Esophagus squamous epithelium (tissue), 5 donors: ENCODE data around the gene PRRT2. TPM values are rescaled to one million over a fixed set of nuclear protein-coding genes. Genes with fewer than 3 reads are reported as not detected.

Source experiments
- DNase-seq: peaks from one replicate; lab custom pipeline; 2025; lab: John Stamatoyannopoulos, UW
- H3K27ac ChIP-seq, 4 donors: fragments of 200-600 bp; sonication (generic); one replicate each; pipeline ENCODE4 v1.5.1; 2016 to 2019; ENCODE audit warnings: mild to moderate bottlenecking in 1 of 4
- H3K27me3 ChIP-seq, 4 donors: fragments of 200-600 bp; sonication (generic); 1 replicate in 3 of 4; 2 replicates in 1 of 4; pipeline versions ENCODE4 v1.5.1 to v1.6.0; 2017 to 2021; ENCODE audit warnings: antibody characterized with exemption in 1 of 4
- H3K36me3 ChIP-seq, 3 donors: fragments of 200-600 bp; sonication (generic); one replicate each; pipeline ENCODE4 v1.5.1; 2016 to 2019
- H3K4me1 ChIP-seq, 3 donors: fragments of 200-600 bp; sonication (generic); one replicate each; pipeline ENCODE4 v1.5.1; 2017 to 2019
- H3K4me3 ChIP-seq, 4 donors: fragments of 200-600 bp; sonication (generic); 1 replicate in 3 of 4; 2 replicates in 1 of 4; pipeline ENCODE4 v1.5.1; 2016 to 2019; ENCODE audit warnings: mild to moderate bottlenecking in 2 of 4, moderate library complexity in 1 of 4
- H3K9me3 ChIP-seq, 3 donors: fragments of 200-600 bp; sonication (generic); one replicate each; pipeline ENCODE4 v1.5.1; 2016 to 2019
- POLR2A ChIP-seq, 4 donors: fragments of 450-650 bp; IDR thresholded peaks; one replicate each; pipeline ENCODE4 v1.6.1; 2017; ENCODE audit warnings: antibody characterized with exemption in 4 of 4, mild to moderate bottlenecking in 4 of 4, moderate library complexity in 3 of 4
- whole genome bisulfite sequencing, 2 donors: methylation state at CpG; one replicate each; pipeline ENCODE4 v1.1.5; 2018; 5-methylcytosine and 5-hydroxymethylcytosine counted together
- intact Hi-C: fragments of 100-400 bp; cut with DNase I; formaldehyde crosslinking; loops from one replicate; pipeline ENCODE4 v1.15.0; 2022
- total RNA-seq, 4 donors: library from RNA; depleted of rRNA; stranded (reverse); fragments of >200 nt; gene quantifications; one replicate each; pipeline ENCODE4 v1.1.0, GENCODE V29; 2016
- TF ChIP-seq, protein P1 (sequence below), 6 experiments: fragments of 450-650 bp in 4 of 6; fragments of 200-600 bp in 2 of 6; sonication (generic) in 2 of 6; IDR thresholded peaks; one replicate each; pipeline ENCODE4 v1.5.1; 2016 to 2019; ENCODE audit warnings: antibody characterized with exemption in 6 of 6, mild to moderate bottlenecking in 4 of 6, moderate library complexity in 4 of 6
- donor health status: DM: yes; HTN: yes; CAD: no.

The PRRT2 gene
- total RNA-seq, 4 donors from 2014 or later, result 0.40 to 1.9 (median 0.53) TPM; not detected in 1

- Histone ChIP-seq H3K9me3 (no peaks in the 10 kb centered on the region), H3K27ac (peak overlapping the region; percentile 74 to 96 (median 89)), H3K27me3 (peaks cover 0 to 17% (median 0%) of the 10 kb centered on the region in 4 donors), H3K36me3 (peaks cover 11 to 25% (median 14%) of the 10 kb centered on the region in 3 donors), H3K4me1 (peaks cover 59 to 86% (median 71%) of the 10 kb centered on the region in 3 donors), H3K4me3 (peak overlapping the region; percentile 29 to 77 (median 50))
- intact Hi-C loops, result no loop called here
- no peak for TF ChIP-seq POLR2A (IDR thresholded peaks at IDR 0.05)
- TF ChIP-seq, protein P1, sequence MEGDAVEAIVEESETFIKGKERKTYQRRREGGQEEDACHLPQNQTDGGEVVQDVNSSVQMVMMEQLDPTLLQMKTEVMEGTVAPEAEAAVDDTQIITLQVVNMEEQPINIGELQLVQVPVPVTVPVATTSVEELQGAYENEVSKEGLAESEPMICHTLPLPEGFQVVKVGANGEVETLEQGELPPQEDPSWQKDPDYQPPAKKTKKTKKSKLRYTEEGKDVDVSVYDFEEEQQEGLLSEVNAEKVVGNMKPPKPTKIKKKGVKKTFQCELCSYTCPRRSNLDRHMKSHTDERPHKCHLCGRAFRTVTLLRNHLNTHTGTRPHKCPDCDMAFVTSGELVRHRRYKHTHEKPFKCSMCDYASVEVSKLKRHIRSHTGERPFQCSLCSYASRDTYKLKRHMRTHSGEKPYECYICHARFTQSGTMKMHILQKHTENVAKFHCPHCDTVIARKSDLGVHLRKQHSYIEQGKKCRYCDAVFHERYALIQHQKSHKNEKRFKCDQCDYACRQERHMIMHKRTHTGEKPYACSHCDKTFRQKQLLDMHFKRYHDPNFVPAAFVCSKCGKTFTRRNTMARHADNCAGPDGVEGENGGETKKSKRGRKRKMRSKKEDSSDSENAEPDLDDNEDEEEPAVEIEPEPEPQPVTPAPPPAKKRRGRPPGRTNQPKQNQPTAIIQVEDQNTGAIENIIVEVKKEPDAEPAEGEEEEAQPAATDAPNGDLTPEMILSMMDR (IDR thresholded peaks at IDR 0.05), result no peak
- no peak for DNase-seq
- WGBS, 2 donors, result 27 to 29% methylated on average over 8 to 9 of the region's 9 CpGs
Measured at GRCh38 chr16:29810699-29811169, 1.3 kb upstream of the PRRT2 start.

- intact Hi-C loops, result no loop called here
- WGBS, 2 donors, result 2% methylated on average over 18 to 21 of the region's 31 CpGs
Measured at GRCh38 chr16:29811170-29811895, 660 bp upstream of the PRRT2 start.

DNA sequence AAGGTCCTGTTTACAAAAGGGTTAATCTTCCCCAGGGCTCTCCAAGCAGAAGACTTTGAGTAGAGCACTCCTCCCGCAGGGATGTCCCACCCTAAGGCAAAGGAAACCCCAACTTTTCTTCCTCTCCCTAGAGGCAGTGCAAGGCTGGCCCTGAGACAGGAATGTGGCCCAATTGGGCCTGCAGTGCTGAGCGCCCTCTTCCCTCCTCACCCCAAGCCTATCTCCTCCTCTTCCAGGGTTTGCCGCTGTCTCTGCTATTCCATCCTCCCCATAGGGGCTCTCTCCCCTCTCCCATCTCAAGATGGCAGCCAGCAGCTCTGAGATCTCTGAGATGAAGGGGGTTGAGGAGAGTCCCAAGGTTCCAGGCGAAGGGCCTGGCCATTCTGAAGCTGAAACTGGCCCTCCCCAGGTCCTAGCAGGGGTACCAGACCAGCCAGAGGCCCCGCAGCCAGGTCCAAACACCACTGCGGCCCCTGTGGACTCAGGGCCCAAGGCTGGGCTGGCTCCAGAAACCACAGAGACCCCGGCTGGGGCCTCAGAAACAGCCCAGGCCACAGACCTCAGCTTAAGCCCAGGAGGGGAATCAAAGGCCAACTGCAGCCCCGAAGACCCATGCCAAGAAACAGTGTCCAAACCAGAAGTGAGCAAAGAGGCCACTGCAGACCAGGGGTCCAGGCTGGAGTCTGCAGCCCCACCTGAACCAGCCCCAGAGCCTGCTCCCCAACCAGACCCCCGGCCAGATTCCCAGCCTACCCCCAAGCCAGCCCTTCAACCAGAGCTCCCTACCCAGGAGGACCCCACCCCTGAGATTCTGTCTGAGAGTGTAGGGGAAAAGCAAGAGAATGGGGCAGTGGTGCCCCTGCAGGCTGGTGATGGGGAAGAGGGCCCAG lies 1.0 kb downstream of the PRRT2 start:
- TF ChIP-seq, protein P1 (IDR thresholded peaks at IDR 0.05), result no peak
- TF ChIP-seq POLR2A (IDR thresholded peaks at IDR 0.05), result no peak
- Histone ChIP-seq H3K9me3 (no peaks in the 10 kb centered on the region), H3K36me3 (peaks cover 11 to 30% (median 14%) of the 10 kb centered on the region in 3 donors), H3K4me1 (peaks cover 59 to 90% (median 82%) of the 10 kb centered on the region in 3 donors), H3K27ac (peak overlapping the region; percentile 11 to 96 (median 89)), H3K4me3 (peak overlapping the region in 3 of 4 donors; percentile 50 to 77 (median 51)), H3K27me3 (peaks cover 0 to 17% (median 0%) of the 10 kb centered on the region in 4 donors)
- no peak for DNase-seq
- intact Hi-C loops, result no loop called here
- 38 to 48% methylated on average over 3 to 4 of the region's 9 CpGs for WGBS, 2 donors

More at GRCh38 chr16:29811170-29811895, 660 bp upstream of the PRRT2 start:
- Histone ChIP-seq H3K4me1 (peaks cover 59 to 86% (median 71%) of the 10 kb centered on the region in 3 donors), H3K4me3 (peak overlapping the region; percentile 29 to 77 (median 50)), H3K9me3 (no peaks in the 10 kb centered on the region), H3K27me3 (peaks cover 0 to 17% (median 0%) of the 10 kb centered on the region in 4 donors), H3K27ac (peak overlapping the region; percentile 74 to 96 (median 89)), H3K36me3 (peaks cover 11 to 25% (median 14%) of the 10 kb centered on the region in 3 donors)
- TF ChIP-seq, protein P1 (IDR thresholded peaks at IDR 0.05), result no peak
- peak in 2 of 4 donors; percentile 27 to 28 for TF ChIP-seq POLR2A (IDR thresholded peaks at IDR 0.05)
- no peak for DNase-seq

- Histone ChIP-seq H3K36me3 (peaks cover 10 to 30% (median 10%) of the 10 kb centered on the region in 3 donors), H3K4me3 (peak overlapping the region in 1 of 4 donors; percentile 77), H3K9me3 (no peaks in the 10 kb centered on the region), H3K27me3 (peaks cover 0 to 17% (median 0%) of the 10 kb centered on the region in 4 donors), H3K4me1 (peaks cover 49 to 90% (median 74%) of the 10 kb centered on the region in 3 donors), H3K27ac (peak overlapping the region; percentile 11 to 96 (median 89))
- DNase-seq, result no peak
- TF ChIP-seq, protein P1 (IDR thresholded peaks at IDR 0.05), result no peak
- TF ChIP-seq POLR2A (IDR thresholded peaks at IDR 0.05), result no peak
- 82 to 90% methylated on average over 10 to 21 of the region's 24 CpGs for WGBS, 2 donors
- intact Hi-C loops, result no loop called here
Measured at GRCh38 chr16:29813644-29814562, 1.9 kb downstream of the PRRT2 start.
